HG03045 (cell line): Measurements from ENCODE around the gene SOX21.
"Not testable (repeated sequence)": the region's sequence is repeated elsewhere in the genome, so short reads cannot be mapped to it uniquely, and the experiment has no call there.

Experiments
- ATAC-seq: cut with Tn5 transposase; IDR thresholded peaks from one replicate; pipeline ENCODE4 v1.9.1; 2021; ENCODE audit warnings: mild to moderate bottlenecking, moderate library complexity; ENCODE audit not compliant: unreplicated experiment

The SOX21 gene

GRCh38 chr13:94712287-94712811 is at the start of gene SOX21:
TSS of gene SOX21 (minus strand) at chr13:94712545. CDS start at chr13:94712049, 496 bp downstream.
- no peak for ATAC-seq

GRCh38 chr13:94761407-94761806 is 49.1 kb upstream of the SOX21 start:
- no peak for ATAC-seq

GRCh38 chr13:94759120-94759728 is 46.9 kb upstream of the SOX21 start:
- ATAC-seq: no peak

- ATAC-seq: no peak
Observed at GRCh38 chr13:94758436-94758960, 46.2 kb upstream of the SOX21 start.

- no peak for ATAC-seq
Observed at GRCh38 chr13:94753327-94753726, 41.0 kb upstream of the SOX21 start.

GRCh38 chr13:94749162-94749561 is 36.8 kb upstream of the SOX21 start:
- no peak for ATAC-seq

- no peak for ATAC-seq
Observed at GRCh38 chr13:94739235-94739634, 26.9 kb upstream of the SOX21 start.

GRCh38 chr13:94731028-94731427 is 18.7 kb upstream of the SOX21 start:
- no peak for ATAC-seq

- ATAC-seq: not testable (repeated sequence)
Observed at GRCh38 chr13:94729941-94730340, 17.6 kb upstream of the SOX21 start.

- ATAC-seq: no peak
Observed at GRCh38 chr13:94726425-94726824, 14.1 kb upstream of the SOX21 start.

GRCh38 chr13:94722609-94723345 is 10.4 kb upstream of the SOX21 start:
- ATAC-seq: no peak

- not testable (repeated sequence) for ATAC-seq
Observed at GRCh38 chr13:94718697-94719096, 6.4 kb upstream of the SOX21 start.

- no peak for ATAC-seq
Observed at GRCh38 chr13:94717916-94718315, 5.6 kb upstream of the SOX21 start.

GRCh38 chr13:94716016-94716415 is 3.7 kb upstream of the SOX21 start:
- no peak for ATAC-seq

GRCh38 chr13:94713561-94714182 is 1.3 kb upstream of the SOX21 start:
- ATAC-seq: no peak

- no peak for ATAC-seq
Observed at GRCh38 chr13:94712812-94713560, 641 bp upstream of the SOX21 start.

GRCh38 chr13:94711561-94712286 is 621 bp downstream of the SOX21 start:
- peak; percentile 27 for ATAC-seq

GRCh38 chr13:94710881-94711560 is 1.3 kb downstream of the SOX21 start:
- ATAC-seq: peak; percentile 60

- no peak for ATAC-seq
Observed at GRCh38 chr13:94710065-94710781, 2.1 kb downstream of the SOX21 start.
